ENCODE data around the gene FAM9C. TPM values are rescaled to one million over a fixed set of nuclear protein-coding genes. Genes with fewer than 3 reads are reported as not detected.
"Not testable (repeated sequence)": the region's sequence is repeated elsewhere in the genome, so short reads cannot be mapped to it uniquely, and the experiment has no call there.

Gene FAM9C
- total RNA-seq, 1 donor from 2014 or later, result under 0.01 TPM

DNA sequence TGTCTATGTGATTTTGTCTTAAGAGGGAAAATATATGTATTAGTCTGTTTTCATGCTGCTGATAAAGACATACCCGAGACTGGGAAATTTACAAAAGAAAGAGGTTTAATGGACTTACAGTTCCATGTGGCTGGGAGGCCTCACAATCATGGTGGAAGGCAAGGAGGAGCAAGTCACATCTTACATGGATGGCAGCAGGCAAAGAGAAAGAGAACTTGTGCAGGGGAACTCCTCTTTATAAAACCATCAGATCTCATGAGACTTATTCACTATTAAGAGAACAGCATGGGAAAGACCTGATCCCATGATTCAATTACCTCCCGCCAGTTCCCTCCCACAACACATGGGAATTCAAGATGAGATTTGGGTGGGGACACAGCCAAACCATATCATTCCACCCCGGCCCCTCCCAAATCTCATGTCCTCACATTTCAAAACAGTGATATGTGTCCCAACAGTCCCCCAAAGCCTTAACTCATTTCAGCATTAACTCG lies 16.8 kb upstream of the FAM9C start:
- not testable (repeated sequence) for H3K4me1 ChIP-seq (ENCODE audit: control insufficient read depth in 3 of 3, insufficient read depth in 3 of 3, low read length in 3 of 3); H3K27ac ChIP-seq (ENCODE audit: low read depth, low read length); H3K27me3 ChIP-seq (ENCODE audit: control insufficient read depth in 3 of 3, insufficient read depth in 3 of 3, low read length in 3 of 3); H3K36me3 ChIP-seq (ENCODE audit: control insufficient read depth in 3 of 3, insufficient read depth in 3 of 3, low read length in 3 of 3); H3K9ac ChIP-seq (ENCODE audit: low read depth in 1 of 3, low read length in 3 of 3); H3K4me3 ChIP-seq (ENCODE audit: low read length in 3 of 3); H3K9me3 ChIP-seq (ENCODE audit: control insufficient read depth in 3 of 3, low read length in 3 of 3)

DNA sequence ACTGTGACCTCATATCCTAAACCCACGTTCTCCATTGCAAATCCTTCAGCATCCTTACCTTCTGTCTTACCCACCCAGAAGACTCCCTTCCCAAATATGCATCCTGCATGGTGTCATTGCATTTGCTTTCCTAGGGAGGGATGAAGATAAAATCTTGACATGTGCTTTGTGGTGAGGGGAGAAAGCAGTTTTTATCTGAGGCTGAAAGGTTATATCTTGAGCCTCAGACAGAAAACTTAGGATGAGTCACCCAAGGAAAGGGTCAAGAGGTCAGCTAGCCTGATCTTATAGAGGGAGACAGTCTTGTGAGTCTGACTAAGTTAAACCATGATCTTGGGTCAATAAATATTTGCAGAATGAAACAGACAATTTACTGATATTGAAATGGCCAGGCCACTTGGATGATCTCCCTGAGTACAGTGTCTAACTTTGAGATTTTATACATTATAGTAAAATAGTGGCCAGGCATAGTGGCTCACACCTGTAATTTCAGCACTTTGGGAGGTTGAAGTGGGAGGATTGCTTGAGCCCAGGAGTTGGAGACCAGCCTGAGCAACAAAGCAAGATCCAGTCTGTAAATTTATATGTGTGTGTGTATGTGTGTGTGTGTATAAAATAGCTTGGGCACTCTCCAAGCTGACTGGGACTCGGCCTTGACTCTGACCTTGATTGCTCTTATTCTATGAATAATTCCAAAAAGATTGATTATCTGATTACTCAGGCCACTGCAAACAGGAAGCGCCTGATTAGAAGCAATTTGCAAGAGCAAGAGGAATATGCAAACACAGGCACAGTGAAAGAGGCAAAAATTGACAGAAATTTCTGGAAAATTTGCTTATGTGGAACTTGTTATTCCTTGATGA lies 15.4 kb upstream of the FAM9C start:
- Histone ChIP-seq H3K9me3 (ENCODE audit: control insufficient read depth in 3 of 3, low read length in 3 of 3) (no peaks in the 10 kb centered on the region), H3K4me3 (ENCODE audit: low read length in 3 of 3) (no peak overlapping the region), H3K27ac (ENCODE audit: low read depth, low read length) (no peak overlapping the region), H3K9ac (ENCODE audit: low read depth in 1 of 3, low read length in 3 of 3) (no peak overlapping the region), H3K4me1 (ENCODE audit: control insufficient read depth in 3 of 3, insufficient read depth in 3 of 3, low read length in 3 of 3) (no peaks in the 10 kb centered on the region), H3K27me3 (ENCODE audit: control insufficient read depth in 3 of 3, insufficient read depth in 3 of 3, low read length in 3 of 3) (no peaks in the 10 kb centered on the region), H3K36me3 (ENCODE audit: control insufficient read depth in 3 of 3, insufficient read depth in 3 of 3, low read length in 3 of 3) (no peaks in the 10 kb centered on the region)

DNA sequence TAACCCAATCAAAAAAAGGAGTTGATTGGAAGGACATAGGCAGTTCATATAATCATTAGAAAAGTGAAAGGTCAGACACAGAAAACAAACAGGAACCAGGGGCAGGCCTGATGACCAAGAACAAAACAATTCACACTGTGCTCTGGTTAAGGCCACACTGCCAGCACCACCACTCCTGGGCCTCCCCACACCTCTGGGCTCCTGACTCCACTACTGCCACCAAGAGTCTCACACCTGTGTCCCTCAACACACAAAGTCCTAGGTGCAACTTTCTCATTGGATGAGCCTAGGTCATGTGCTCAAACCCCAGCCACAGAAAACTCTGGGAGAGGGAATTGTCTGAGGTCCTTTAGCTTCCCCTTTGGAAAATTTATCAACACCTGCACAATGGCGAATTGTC lies 11.1 kb upstream of the FAM9C start:
- H3K27me3 ChIP-seq (ENCODE audit: control insufficient read depth in 3 of 3, insufficient read depth in 3 of 3, low read length in 3 of 3), result no peaks in the 10 kb centered on the region
- H3K4me1 ChIP-seq (ENCODE audit: control insufficient read depth in 3 of 3, insufficient read depth in 3 of 3, low read length in 3 of 3), result no peaks in the 10 kb centered on the region
- no peak overlapping the region for H3K27ac ChIP-seq (ENCODE audit: low read depth, low read length)
- H3K36me3 ChIP-seq (ENCODE audit: control insufficient read depth in 3 of 3, insufficient read depth in 3 of 3, low read length in 3 of 3), result no peaks in the 10 kb centered on the region
- no peaks in the 10 kb centered on the region for H3K9me3 ChIP-seq (ENCODE audit: control insufficient read depth in 3 of 3, low read length in 3 of 3)
- H3K9ac ChIP-seq (ENCODE audit: low read depth in 1 of 3, low read length in 3 of 3), result no peak overlapping the region
- H3K4me3 ChIP-seq (ENCODE audit: low read length in 3 of 3), result no peak overlapping the region

DNA sequence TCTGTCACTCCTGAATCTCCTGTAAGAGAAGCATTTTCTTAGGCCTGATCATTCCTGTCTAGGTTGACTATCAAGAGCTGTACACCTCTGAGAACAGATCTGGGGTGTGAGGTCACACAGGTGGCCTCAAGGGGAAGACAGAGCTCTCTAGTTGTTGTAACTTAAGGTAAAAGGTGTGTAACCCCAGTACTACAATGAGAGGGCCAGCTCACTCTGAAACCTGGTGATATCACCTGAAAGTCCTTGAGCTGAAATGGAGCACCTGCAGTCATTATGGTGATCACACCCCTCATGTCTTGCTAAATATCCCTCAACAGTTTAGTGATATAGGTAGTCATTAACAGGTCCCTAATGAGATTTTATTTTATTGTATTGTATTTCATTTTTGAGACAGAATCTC lies 8.8 kb upstream of the FAM9C start:
- Histone ChIP-seq H3K4me1 (ENCODE audit: control insufficient read depth in 3 of 3, insufficient read depth in 3 of 3, low read length in 3 of 3) (no peaks in the 10 kb centered on the region), H3K9ac (ENCODE audit: low read depth in 1 of 3, low read length in 3 of 3) (no peak overlapping the region), H3K4me3 (ENCODE audit: low read length in 3 of 3) (no peak overlapping the region), H3K36me3 (ENCODE audit: control insufficient read depth in 3 of 3, insufficient read depth in 3 of 3, low read length in 3 of 3) (no peaks in the 10 kb centered on the region), H3K9me3 (ENCODE audit: control insufficient read depth in 3 of 3, low read length in 3 of 3) (no peaks in the 10 kb centered on the region), H3K27me3 (ENCODE audit: control insufficient read depth in 3 of 3, insufficient read depth in 3 of 3, low read length in 3 of 3) (no peaks in the 10 kb centered on the region), H3K27ac (ENCODE audit: low read depth, low read length) (no peak overlapping the region)

DNA sequence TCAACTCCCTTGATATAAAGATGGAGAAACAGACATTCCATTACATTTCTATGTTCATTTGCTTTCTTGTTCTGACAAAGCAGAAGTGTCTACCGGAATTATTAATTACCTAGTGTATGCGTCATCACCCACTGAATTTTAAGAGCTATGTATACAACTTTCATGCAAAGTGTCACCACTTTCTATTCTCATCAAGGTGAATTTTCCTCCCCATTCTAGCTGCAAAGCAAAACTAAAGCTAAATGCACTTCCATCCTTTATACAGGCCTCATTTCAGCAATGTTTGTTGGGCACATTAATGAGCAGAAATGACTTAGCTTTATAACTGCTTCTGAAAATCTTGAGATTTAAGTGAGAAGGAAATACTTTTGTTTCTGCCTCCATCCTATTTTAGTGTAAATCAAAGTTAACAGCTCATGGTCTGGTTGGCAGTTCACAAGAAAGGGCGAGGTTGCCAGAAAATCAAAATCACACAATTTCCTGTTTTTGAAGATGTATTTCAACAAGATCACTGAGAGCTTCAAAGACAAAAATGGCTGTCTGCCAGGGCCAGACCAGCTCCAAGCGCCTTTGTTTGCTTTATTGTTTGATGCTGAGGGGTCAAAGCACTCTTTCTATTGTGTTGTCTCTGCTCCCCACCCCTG lies 7.2 kb upstream of the FAM9C start:
- Histone ChIP-seq H3K4me1 (ENCODE audit: control insufficient read depth in 3 of 3, insufficient read depth in 3 of 3, low read length in 3 of 3) (no peaks in the 10 kb centered on the region), H3K4me3 (ENCODE audit: low read length in 3 of 3) (no peak overlapping the region), H3K9me3 (ENCODE audit: control insufficient read depth in 3 of 3, low read length in 3 of 3) (no peaks in the 10 kb centered on the region), H3K36me3 (ENCODE audit: control insufficient read depth in 3 of 3, insufficient read depth in 3 of 3, low read length in 3 of 3) (no peaks in the 10 kb centered on the region), H3K9ac (ENCODE audit: low read depth in 1 of 3, low read length in 3 of 3) (no peak overlapping the region), H3K27me3 (ENCODE audit: control insufficient read depth in 3 of 3, insufficient read depth in 3 of 3, low read length in 3 of 3) (no peaks in the 10 kb centered on the region), H3K27ac (ENCODE audit: low read depth, low read length) (no peak overlapping the region)

DNA sequence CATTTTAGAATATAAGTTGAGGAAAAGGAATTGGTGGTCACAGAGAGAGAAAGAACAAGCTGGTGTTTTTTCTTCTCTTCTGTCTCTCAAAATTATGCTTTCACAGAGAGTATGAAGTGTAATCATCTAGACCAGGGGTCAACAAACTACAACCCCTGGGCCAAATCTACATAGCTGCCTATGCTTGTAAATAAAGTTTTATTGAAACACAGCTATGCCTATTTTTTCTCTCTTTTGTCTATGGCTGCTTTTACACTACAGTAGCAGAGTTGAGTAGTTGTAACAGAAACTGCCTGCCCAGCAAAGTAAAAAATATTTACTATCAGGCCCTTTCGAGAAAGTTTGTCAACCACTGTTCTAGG lies 6.7 kb upstream of the FAM9C start:
- Histone ChIP-seq H3K9me3 (ENCODE audit: control insufficient read depth in 3 of 3, low read length in 3 of 3) (no peaks in the 10 kb centered on the region), H3K36me3 (ENCODE audit: control insufficient read depth in 3 of 3, insufficient read depth in 3 of 3, low read length in 3 of 3) (no peaks in the 10 kb centered on the region), H3K4me3 (ENCODE audit: low read length in 3 of 3) (no peak overlapping the region), H3K4me1 (ENCODE audit: control insufficient read depth in 3 of 3, insufficient read depth in 3 of 3, low read length in 3 of 3) (no peaks in the 10 kb centered on the region), H3K27ac (ENCODE audit: low read depth, low read length) (no peak overlapping the region), H3K9ac (ENCODE audit: low read depth in 1 of 3, low read length in 3 of 3) (no peak overlapping the region), H3K27me3 (ENCODE audit: control insufficient read depth in 3 of 3, insufficient read depth in 3 of 3, low read length in 3 of 3) (no peaks in the 10 kb centered on the region)

DNA sequence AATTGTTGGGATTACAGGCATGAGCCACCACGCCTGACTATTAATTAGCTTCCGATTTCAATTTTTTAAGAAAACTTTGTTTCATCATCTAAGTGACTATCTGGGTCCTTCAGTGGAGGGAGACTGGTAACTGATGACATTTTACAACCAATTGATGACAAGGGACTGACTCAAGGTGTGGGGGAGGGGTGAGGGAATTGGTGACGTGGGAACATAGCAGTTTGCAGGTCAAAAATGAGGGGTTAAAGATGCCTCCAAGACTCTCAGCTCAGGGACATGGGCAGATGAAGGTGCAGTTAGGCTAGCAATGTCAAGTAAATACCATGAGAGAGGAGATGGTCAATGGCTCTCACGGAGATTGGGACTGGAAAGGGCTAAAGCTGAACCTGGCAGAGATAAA lies 5.7 kb upstream of the FAM9C start:
- Histone ChIP-seq H3K9ac (ENCODE audit: low read depth in 1 of 3, low read length in 3 of 3) (no peak overlapping the region), H3K27me3 (ENCODE audit: control insufficient read depth in 3 of 3, insufficient read depth in 3 of 3, low read length in 3 of 3) (no peaks in the 10 kb centered on the region), H3K9me3 (ENCODE audit: control insufficient read depth in 3 of 3, low read length in 3 of 3) (no peaks in the 10 kb centered on the region), H3K4me3 (ENCODE audit: low read length in 3 of 3) (no peak overlapping the region), H3K36me3 (ENCODE audit: control insufficient read depth in 3 of 3, insufficient read depth in 3 of 3, low read length in 3 of 3) (no peaks in the 10 kb centered on the region), H3K4me1 (ENCODE audit: control insufficient read depth in 3 of 3, insufficient read depth in 3 of 3, low read length in 3 of 3) (no peaks in the 10 kb centered on the region), H3K27ac (ENCODE audit: low read depth, low read length) (no peak overlapping the region)

DNA sequence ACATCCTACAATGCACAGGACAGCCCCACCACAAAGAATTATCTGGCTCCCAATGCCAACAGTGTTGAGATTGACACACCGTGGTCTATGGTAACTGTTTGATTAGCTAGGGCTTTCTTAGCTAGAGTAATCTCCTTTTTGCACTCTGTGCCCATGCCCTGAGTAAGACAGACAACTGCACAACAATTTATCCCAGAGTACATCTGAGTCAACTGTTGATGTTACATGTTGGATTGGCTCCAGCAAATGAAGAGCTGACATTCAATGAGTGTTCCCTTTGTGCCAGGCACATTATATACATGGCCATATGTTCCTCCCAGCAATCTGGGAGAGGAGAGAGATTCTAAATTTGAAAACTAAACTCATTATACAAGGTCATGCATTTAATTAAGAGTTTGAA lies 3.9 kb upstream of the FAM9C start:
- Histone ChIP-seq H3K36me3 (ENCODE audit: control insufficient read depth in 3 of 3, insufficient read depth in 3 of 3, low read length in 3 of 3) (no peaks in the 10 kb centered on the region), H3K27ac (ENCODE audit: low read depth, low read length) (no peak overlapping the region), H3K9me3 (ENCODE audit: control insufficient read depth in 3 of 3, low read length in 3 of 3) (no peaks in the 10 kb centered on the region), H3K4me1 (ENCODE audit: control insufficient read depth in 3 of 3, insufficient read depth in 3 of 3, low read length in 3 of 3) (no peaks in the 10 kb centered on the region), H3K27me3 (ENCODE audit: control insufficient read depth in 3 of 3, insufficient read depth in 3 of 3, low read length in 3 of 3) (no peaks in the 10 kb centered on the region), H3K4me3 (ENCODE audit: low read length in 3 of 3) (no peak overlapping the region), H3K9ac (ENCODE audit: low read depth in 1 of 3, low read length in 3 of 3) (no peak overlapping the region)

DNA sequence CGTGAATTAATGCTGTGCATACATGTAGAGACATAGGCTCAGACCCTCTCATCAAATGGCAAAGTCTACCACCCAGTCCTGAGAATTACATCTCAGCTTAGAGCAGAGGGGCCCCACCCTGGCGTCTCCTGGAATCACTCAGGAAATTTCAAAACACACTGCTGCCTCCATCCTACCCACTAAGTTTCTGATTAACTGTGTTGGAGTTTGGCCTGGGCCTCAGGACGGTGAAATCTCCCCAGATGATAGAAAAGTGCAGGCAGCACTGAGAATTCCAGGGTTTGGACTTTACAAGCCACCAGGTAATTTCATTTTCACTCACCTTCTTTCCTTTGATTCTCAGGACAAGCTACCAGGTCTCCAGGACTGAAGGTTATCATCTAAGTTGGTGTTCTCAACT lies 3.3 kb upstream of the FAM9C start:
- H3K9me3 ChIP-seq (ENCODE audit: control insufficient read depth in 3 of 3, low read length in 3 of 3), result no peaks in the 10 kb centered on the region
- H3K9ac ChIP-seq (ENCODE audit: low read depth in 1 of 3, low read length in 3 of 3), result no peak overlapping the region
- no peaks in the 10 kb centered on the region for H3K4me1 ChIP-seq (ENCODE audit: control insufficient read depth in 3 of 3, insufficient read depth in 3 of 3, low read length in 3 of 3)
- H3K27me3 ChIP-seq (ENCODE audit: control insufficient read depth in 3 of 3, insufficient read depth in 3 of 3, low read length in 3 of 3), result no peaks in the 10 kb centered on the region
- no peak overlapping the region for H3K27ac ChIP-seq (ENCODE audit: low read depth, low read length)
- H3K36me3 ChIP-seq (ENCODE audit: control insufficient read depth in 3 of 3, insufficient read depth in 3 of 3, low read length in 3 of 3), result no peaks in the 10 kb centered on the region
- H3K4me3 ChIP-seq (ENCODE audit: low read length in 3 of 3), result no peak overlapping the region

DNA sequence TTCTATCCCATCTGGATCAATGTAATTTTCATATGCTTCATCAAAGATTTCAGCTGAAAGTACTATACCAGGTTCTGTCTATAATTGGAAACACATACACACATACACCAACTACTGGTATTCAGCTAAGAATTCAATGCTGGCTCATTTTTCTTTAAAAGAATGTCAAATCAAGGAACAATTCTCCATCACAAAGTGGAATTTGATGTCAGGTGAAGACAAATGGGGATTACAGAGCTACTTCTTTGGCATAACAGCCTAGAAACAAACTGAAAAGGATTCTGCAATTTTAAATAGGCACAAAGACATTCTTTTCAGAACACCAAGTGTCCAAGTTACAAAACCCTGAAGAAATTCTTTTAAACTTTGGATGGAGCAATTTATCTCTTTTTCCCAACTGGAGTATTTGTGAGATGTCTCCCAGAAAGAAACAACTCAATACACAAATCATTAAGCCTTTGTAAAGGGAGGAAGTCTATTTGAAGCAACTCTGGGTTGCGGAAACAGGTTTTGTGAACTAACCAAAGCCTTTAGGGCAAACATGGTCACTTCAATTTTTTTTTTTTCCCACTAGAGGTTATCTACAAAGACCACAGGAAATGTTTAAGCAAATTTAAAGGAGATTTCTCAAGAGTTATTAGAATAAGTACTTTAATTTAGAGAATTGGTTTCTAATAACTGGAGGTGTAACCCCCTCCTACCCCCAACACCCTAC lies 1.9 kb upstream of the FAM9C start:
- Histone ChIP-seq H3K4me1 (ENCODE audit: control insufficient read depth in 3 of 3, insufficient read depth in 3 of 3, low read length in 3 of 3) (no peaks in the 10 kb centered on the region), H3K4me3 (ENCODE audit: low read length in 3 of 3) (no peak overlapping the region), H3K27ac (ENCODE audit: low read depth, low read length) (no peak overlapping the region), H3K36me3 (ENCODE audit: control insufficient read depth in 3 of 3, insufficient read depth in 3 of 3, low read length in 3 of 3) (no peaks in the 10 kb centered on the region), H3K9me3 (ENCODE audit: control insufficient read depth in 3 of 3, low read length in 3 of 3) (no peaks in the 10 kb centered on the region), H3K27me3 (ENCODE audit: control insufficient read depth in 3 of 3, insufficient read depth in 3 of 3, low read length in 3 of 3) (no peaks in the 10 kb centered on the region), H3K9ac (ENCODE audit: low read depth in 1 of 3, low read length in 3 of 3) (no peak overlapping the region)

All from skeletal muscle tissue (tissue), 4 donors.